ENCODE measurements around the gene RANBP1. TPM values are rescaled to one million over a fixed set of nuclear protein-coding genes. Genes with fewer than 3 reads are reported as not detected.
A peak's percentile ranks its signal among the peaks of the same experiment; 100 is the strongest.

The RANBP1 gene
- total and polyA plus RNA-seq, 2 of the 13 experiments (the other 11 are each of a cell fraction or from before 2014, with no cell fraction given), result 181 to 492 TPM

- peak overlapping the region; percentile 63 to 90 (median 85) for H3K4me3 ChIP-seq (replicated peaks in 1 of 3; ENCODE audit: insufficient read depth in 1 of 3, low read depth in 2 of 3, low read length in 3 of 3)
- H3K36me3 ChIP-seq (replicated peaks in 1 of 2; ENCODE audit: control insufficient read depth in 1 of 2, insufficient read depth in 2 of 2, low read length in 2 of 2), result peaks cover 0 to 3% of the 10 kb centered on the region in 2 experiments; a peak in 1 of 5 replicates
- no TSS peak for BruUV-seq (replicated peaks)
- H3K4me1 ChIP-seq (ENCODE audit: insufficient read depth, low read length), result peaks cover 44% of the 10 kb centered on the region
- peak overlapping the region; percentile 79 for H3K4me2 ChIP-seq (ENCODE audit: low read depth, low read length)
- no peak overlapping the region for H3K27ac ChIP-seq (ENCODE audit: extremely low read length, insufficient read depth, low read length)
- DNase-seq (ENCODE audit: low spot score), result no peak
- H2AFZ ChIP-seq (ENCODE audit: low read length), result no peak overlapping the region
- ChIA-PET POLR2A (no interaction called here), CTCF (ENCODE audit: low intra/inter-chr PET ratio, low total read pairs) (no interaction called here)
- peaks cover 3% of the 10 kb centered on the region; the same call in 1 of the 2 replicates for H4K20me1 ChIP-seq (ENCODE audit: insufficient read depth, low read length)
- no peaks in the 10 kb centered on the region for H3K9me3 ChIP-seq (ENCODE audit: low read length)
- no peak for FAIRE-seq
- in situ Hi-C loops (cut with HindIII; ENCODE audit: extremely low pct_ligation_motif_present, low pct_unique_long_range_greater_than_20kb), result no loop called here
- peaks cover 17% of the 10 kb centered on the region for H3K79me2 ChIP-seq (ENCODE audit: insufficient read depth, low read length)
- H3K9ac ChIP-seq (ENCODE audit: insufficient read depth, low read depth, low read length), result peak overlapping the region; percentile 81
- no peaks in the 10 kb centered on the region for H3K27me3 ChIP-seq (ENCODE audit: control insufficient read depth in 1 of 2, insufficient read depth in 2 of 2, low read length in 2 of 2)
- WGBS (ENCODE audit: low lambda C conversion rate), result 75% methylated on average over 10 of the region's 16 CpGs
- no peak for ATAC-seq
- intact Hi-C loops (cut with micrococcal nuclease; ENCODE audit: unreplicated experiment), result no loop called here
- TF ChIP-seq ZNF552 (CRISPR knock-in tag; IDR thresholded peaks at IDR 0.05; ENCODE audit: borderline replicate concordance) (no peak), ATF3 (CRISPR knock-in tag; IDR thresholded peaks at IDR 0.05) (no peak), KLF16 (CRISPR knock-in tag; IDR thresholded peaks at IDR 0.05) (no peak), GATAD2A (CRISPR knock-in tag; IDR thresholded peaks at IDR 0.05) (no peak), HNRNPH1 (optimal IDR thresholded peaks at IDR 0.05; ENCODE audit: low read depth, low read length) (no peak), ZNF335 (CRISPR knock-in tag; IDR thresholded peaks at IDR 0.05) (no peak), HDAC2 (CRISPR knock-in tag; IDR thresholded peaks at IDR 0.05) (no peak), ZBTB42 (CRISPR knock-in tag; IDR thresholded peaks at IDR 0.05) (no peak), ZNF703 (CRISPR knock-in tag; IDR thresholded peaks at IDR 0.05; ENCODE audit: borderline replicate concordance) (no peak), ZNF280B (CRISPR knock-in tag; IDR thresholded peaks at IDR 0.05; ENCODE audit: borderline replicate concordance) (no peak), POLR2AphosphoS2 (IDR thresholded peaks at IDR 0.05; ENCODE audit: low read depth, low read length) (no peak), ZNF768 (CRISPR knock-in tag; IDR thresholded peaks at IDR 0.05) (peak; percentile 77), HNRNPLL (IDR thresholded peaks at IDR 0.05; ENCODE audit: low read depth, low read length, poor library complexity, severe bottlenecking) (no peak), ZNF660 (CRISPR knock-in tag; IDR thresholded peaks at IDR 0.05; ENCODE audit: borderline replicate concordance, low read depth) (no peak), ZNF629 (CRISPR knock-in tag; conservative IDR thresholded peaks at IDR 0.05) (no peak), ZSCAN25 (CRISPR knock-in tag; IDR thresholded peaks at IDR 0.05) (no peak), ZNF772 (CRISPR knock-in tag; IDR thresholded peaks at IDR 0.05) (no peak), ZNF274 (CRISPR knock-in tag; IDR thresholded peaks at IDR 0.05) (0 out of 2 replicates have a peak, but pooled peaks have one; percentile 26), DRAP1 (CRISPR knock-in tag; IDR thresholded peaks at IDR 0.05) (no peak), REPIN1 (CRISPR knock-in tag; IDR thresholded peaks at IDR 0.05; ENCODE audit: borderline replicate concordance, low read depth) (no peak), FOSL1 (CRISPR knock-in tag; IDR thresholded peaks at IDR 0.05; ENCODE audit: borderline replicate concordance) (no peak), ZFYVE20 (CRISPR knock-in tag; IDR thresholded peaks at IDR 0.05; ENCODE audit: borderline replicate concordance, low read depth) (no peak), NRL (CRISPR knock-in tag; IDR thresholded peaks at IDR 0.05; ENCODE audit: borderline replicate concordance) (0 out of 2 replicates have a peak, but pooled peaks have one; percentile 29), SMYD3 (CRISPR knock-in tag; IDR thresholded peaks at IDR 0.05) (no peak), ZNF737 (CRISPR knock-in tag; IDR thresholded peaks at IDR 0.05; ENCODE audit: borderline replicate concordance) (no peak), ZNF891 (CRISPR knock-in tag; IDR thresholded peaks at IDR 0.05) (peak; percentile 36; the same call in 1 of the 2 replicates)
Measured at GRCh38 chr22:20132686-20133246, 16.9 kb downstream of the RANBP1 start.
